H1 (cell line): Measurements from ENCODE around the gene ADRA2B. TPM values are rescaled to one million over a fixed set of nuclear protein-coding genes. Genes with fewer than 3 reads are reported as not detected.

Source experiments
- CTCF ChIA-PET: fragments of 300-600 bp; sonication (Branson Sonifier 250); formaldehyde crosslinking; loops from one replicate; lab custom pipeline; 2021; ENCODE audit not compliant: partially characterized antibody; lab: Charles Lee
- POLR2A ChIA-PET: fragments of 300-600 bp; sonication (Branson Sonifier 250); formaldehyde crosslinking; loops from one replicate; lab custom pipeline; 2021; ENCODE audit warnings: inconsistent platforms; ENCODE audit not compliant: partially characterized antibody; lab: Charles Lee
- DNase-seq, 2 experiments: peaks; one replicate each; pipeline versions ENCODE4 v3.0.0 to v3.0.0-alpha.2; 2010 to 2022; ENCODE audit warnings: low spot score in 2 of 2, low read depth in 1 of 2, mixed read lengths in 1 of 2
- FAIRE-seq: peaks from 2 replicates; lab custom pipeline; 2011; peaks lifted over from hg19 to GRCh38; lab: Jason Lieb, UNC
- H2AFZ ChIP-seq: 2 replicates; pipeline ENCODE4 v1.8.1; 2012; ENCODE audit warnings: low read length, inconsistent platforms
- H2AK5ac ChIP-seq: 2 replicates; pipeline ENCODE4 v1.6.1; 2013; ENCODE audit warnings: low read depth, low read length
- H2BK120ac ChIP-seq: replicated peaks from 2 replicates; pipeline ENCODE3; 2013; ENCODE audit warnings: low read depth, low read length, inconsistent platforms
- H2BK12ac ChIP-seq: 2 replicates; pipeline ENCODE4 v1.6.1; 2013; ENCODE audit warnings: low read depth, low read length
- H2BK15ac ChIP-seq: 2 replicates; pipeline ENCODE4 v1.6.1; 2013; ENCODE audit warnings: low read length
- H2BK20ac ChIP-seq: 2 replicates; pipeline ENCODE4 v1.6.1; 2013; ENCODE audit warnings: low read length
- H2BK5ac ChIP-seq: 2 replicates; pipeline ENCODE4 v1.6.1; 2013; ENCODE audit warnings: low read depth, low read length
- H3K14ac ChIP-seq: 2 replicates; pipeline ENCODE4 v1.6.1; 2013; ENCODE audit warnings: inconsistent platforms; ENCODE audit not compliant: insufficient read length
- H3K18ac ChIP-seq: 2 replicates; pipeline ENCODE4 v1.6.1; 2013; ENCODE audit warnings: low read length; ENCODE audit errors: extremely low read depth
- H3K23ac ChIP-seq: 2 replicates; pipeline ENCODE4 v1.6.1; 2013; ENCODE audit warnings: inconsistent platforms; ENCODE audit not compliant: insufficient read length
- H3K23me2 ChIP-seq: 2 replicates; pipeline ENCODE4 v1.6.1; 2013; ENCODE audit warnings: low read depth, low read length
- H3K27ac ChIP-seq: 2 replicates; pipeline ENCODE4 v1.6.1; 2011; ENCODE audit warnings: low read depth, low read length, inconsistent platforms
- H3K27me3 ChIP-seq, 4 experiments: replicated peaks in 1 of 4; 1 replicate in 1 of 4; 2 replicates in 3 of 4; pipeline versions ENCODE4 v1.6.1 to v1.8.1; 2011 to 2013; ENCODE audit warnings: low read length in 3 of 4, mild to moderate bottlenecking in 3 of 4, inconsistent platforms in 2 of 4, mixed read lengths in 2 of 4, moderate library complexity in 1 of 4; ENCODE audit not compliant: control insufficient read depth in 3 of 4, insufficient read depth in 3 of 4; ENCODE audit errors: extremely low read depth in 1 of 4
- H3K36me3 ChIP-seq, 4 experiments: 2 replicates each; pipeline versions ENCODE4 v1.6.1 to v1.8.1; 2011 to 2013; ENCODE audit warnings: mild to moderate bottlenecking in 4 of 4, low read length in 3 of 4, moderate library complexity in 2 of 4, control low read depth in 1 of 4, inconsistent platforms in 1 of 4; ENCODE audit not compliant: insufficient read depth in 4 of 4, control insufficient read depth in 2 of 4
- H3K4ac ChIP-seq: replicated peaks from 2 replicates; pipeline ENCODE3; 2013; ENCODE audit warnings: low read length, low read depth, mixed read lengths, inconsistent platforms; ENCODE audit not compliant: insufficient read length
- H3K4me1 ChIP-seq, 4 experiments: replicated peaks in 1 of 4; 1 replicate in 1 of 4; 2 replicates in 3 of 4; pipeline versions ENCODE4 v1.6.1 to v1.8.1; 2011 to 2013; ENCODE audit warnings: low read length in 3 of 4, inconsistent platforms in 2 of 4, mixed read lengths in 1 of 4; ENCODE audit not compliant: insufficient read depth in 4 of 4, control insufficient read depth in 3 of 4
- H3K4me2 ChIP-seq, 2 experiments: 2 replicates each; pipeline versions ENCODE4 v1.6.1 to v1.8.1; 2011 to 2013; ENCODE audit warnings: low read depth in 2 of 2, low read length in 2 of 2, control low read depth in 1 of 2, inconsistent platforms in 1 of 2, mild to moderate bottlenecking in 1 of 2; ENCODE audit not compliant: insufficient read depth in 1 of 2
- H3K4me3 ChIP-seq, 4 experiments: fragments of 200-600, 300-600 bp in 1 of 4; sonication (generic), shearing (Covaris generic), sonication (Bioruptor Twin) in 1 of 4; 2 replicates each; pipeline versions ENCODE4 v1.5.1 to v1.8.1; 2011 to 2016; ENCODE audit warnings: low read length in 4 of 4, low read depth in 3 of 4, control low read depth in 2 of 4, inconsistent platforms in 2 of 4, mild to moderate bottlenecking in 2 of 4, mixed read lengths in 1 of 4, moderate library complexity in 1 of 4; ENCODE audit not compliant: insufficient read depth in 2 of 4; ENCODE audit errors: extremely low read depth in 1 of 4
- H3K56ac ChIP-seq: replicated peaks from 2 replicates; pipeline ENCODE3; 2013; ENCODE audit warnings: low read depth, mild to moderate bottlenecking, mixed read lengths, low read length, inconsistent platforms; ENCODE audit not compliant: insufficient read length
- H3K79me1 ChIP-seq: 2 replicates; pipeline ENCODE4 v1.6.1; 2013; ENCODE audit warnings: low read depth, low read length, control low read depth
- H3K79me2 ChIP-seq, 2 experiments: 2 replicates each; pipeline versions ENCODE4 v1.6.1 to v1.8.1; 2012 to 2013; ENCODE audit warnings: low read length in 2 of 2, mild to moderate bottlenecking in 2 of 2, inconsistent platforms in 1 of 2; ENCODE audit not compliant: insufficient read depth in 2 of 2, control insufficient read depth in 1 of 2
- H3K9ac ChIP-seq, 4 experiments: replicated peaks in 1 of 4; 1 replicate in 1 of 4; 2 replicates in 3 of 4; pipeline versions ENCODE4 v1.6.1 to v1.8.1; 2011 to 2013; ENCODE audit warnings: low read depth in 3 of 4, low read length in 3 of 4, control low read depth in 2 of 4, mild to moderate bottlenecking in 2 of 4, moderate library complexity in 2 of 4, inconsistent platforms in 1 of 4; ENCODE audit errors: extremely low read depth in 1 of 4
- H3K9me3 ChIP-seq, 2 experiments: 2 replicates each; pipeline versions ENCODE4 v1.6.1 to v1.8.1; 2012 to 2013; ENCODE audit warnings: mild to moderate bottlenecking in 2 of 2, moderate library complexity in 2 of 2, control low read depth in 1 of 2, inconsistent platforms in 1 of 2, low read depth in 1 of 2, low read length in 1 of 2, mixed read lengths in 1 of 2; ENCODE audit not compliant: insufficient read depth in 2 of 2
- H4K20me1 ChIP-seq, 2 experiments: replicated peaks in 1 of 2; 2 replicates each; pipeline versions ENCODE3 to v1.8.1; 2011 to 2013; ENCODE audit warnings: inconsistent platforms in 2 of 2, low read length in 2 of 2, mild to moderate bottlenecking in 1 of 2; ENCODE audit not compliant: insufficient read depth in 2 of 2, control insufficient read depth in 1 of 2
- H4K5ac ChIP-seq: 2 replicates; pipeline ENCODE4 v1.6.1; 2013; ENCODE audit warnings: low read length, low read depth, mixed read lengths, inconsistent platforms; ENCODE audit not compliant: insufficient read length
- H4K8ac ChIP-seq: 2 replicates; pipeline ENCODE4 v1.8.0; 2013; ENCODE audit warnings: mild to moderate bottlenecking, moderate library complexity, low read length, inconsistent platforms; ENCODE audit not compliant: insufficient read depth; ENCODE audit errors: extremely low read depth
- H4K91ac ChIP-seq: replicated peaks from 2 replicates; pipeline ENCODE3; 2013; ENCODE audit warnings: low read length, mixed read lengths, inconsistent platforms; ENCODE audit not compliant: insufficient read length
- GABPA ChIP-seq: IDR thresholded peaks from 2 replicates; pipeline ENCODE4 v1.6.1; 2011; ENCODE audit warnings: mild to moderate bottlenecking, low read length, moderate library complexity, borderline replicate concordance; ENCODE audit not compliant: insufficient read depth
- JUND ChIP-seq: IDR thresholded peaks from 2 replicates; pipeline ENCODE4 v1.6.1; 2011; ENCODE audit warnings: mild to moderate bottlenecking, improper control_type of control experiment, low read length
- POLR2A ChIP-seq, 2 experiments: IDR thresholded peaks; 1 replicate in 1 of 2; 2 replicates in 1 of 2; pipeline ENCODE4 v1.6.1; 2011; ENCODE audit warnings: low read depth in 2 of 2, low read length in 2 of 2, mild to moderate bottlenecking in 2 of 2; ENCODE audit errors: control extremely low read depth in 1 of 2
- RNF2 ChIP-seq: fragments of 200-900, 300-1000 bp; sonication (generic); IDR thresholded peaks from 2 replicates; pipeline ENCODE4 v1.7.1; 2016; ENCODE audit warnings: borderline replicate concordance, low read depth, mild to moderate bottlenecking, antibody characterized with exemption, low read length; ENCODE audit not compliant: poor library complexity, severe bottlenecking; ENCODE audit errors: missing control alignments
- SRF ChIP-seq: IDR thresholded peaks from 2 replicates; pipeline ENCODE4 v1.6.1; 2011; ENCODE audit warnings: mild to moderate bottlenecking, low read depth, low read length, moderate library complexity
- TCF12 ChIP-seq: IDR thresholded peaks from 2 replicates; pipeline ENCODE4 v1.6.1; 2011; ENCODE audit warnings: low read depth, mild to moderate bottlenecking, low read length
- WGBS, 2 experiments: shearing (Covaris generic) in 1 of 2; methylation state at CpG; one replicate each; pipeline versions ENCODE4 v1.1.6 to v1.1.7; 2013 to 2015; ENCODE audit warnings: low lambda C conversion rate in 2 of 2, mixed read lengths in 2 of 2, inconsistent platforms in 1 of 2, low coverage in 1 of 2, missing lambda C conversion rate in 1 of 2; ENCODE audit not compliant: insufficient replicate concordance in 2 of 2, insufficient coverage in 1 of 2, insufficient read length in 1 of 2; ENCODE audit errors: extremely low coverage in 1 of 2, missing lambda C conversion rate in 1 of 2; 5-methylcytosine and 5-hydroxymethylcytosine counted together
- polyA plus RNA-seq, 7 experiments: library from polyadenylated mRNA; depleted of rRNA in 3 of 7; stranded (reverse) in 5 of 7; unstranded in 2 of 7; fragments of >200 nt in 5 of 7; fragments of 200-250 nt in 2 of 7; gene quantifications; 1 replicate in 5 of 7; 2 replicates in 1 of 7; 4 replicates in 1 of 7; pipeline versions ENCODE4 v1.2.1 to v1.2.3, GENCODE V29; 2011 to 2013; ENCODE audit warnings: missing spikeins in 2 of 7, mixed read lengths in 2 of 7
- total RNA-seq: library from RNA; stranded (reverse); fragmentation: NEBNext Ultra II Directional; extraction: Animal tissue kit (Norgen Biotek cat#: 25700); gene quantifications from 2 replicates; pipeline ENCODE4 v1.2.1, GENCODE V29; 2021
- TF ChIP-seq, protein P1 (sequence below): IDR thresholded peaks from 2 replicates; pipeline ENCODE4 v1.6.1; 2012; ENCODE audit warnings: inconsistent platforms

ADRA2B gene
- total and polyA plus RNA-seq, 2 of the 8 experiments (the other 6 are each of a cell fraction or from before 2014, with no cell fraction given): 5.8 to 6.5 TPM

- no peak overlapping the region for H3K27ac ChIP-seq
- no peak overlapping the region for H4K5ac ChIP-seq
- no peak overlapping the region for H3K23ac ChIP-seq
- peaks cover 0 to 5% of the 10 kb centered on the region in 2 experiments; a peak in 1 of 4 replicates for H3K9me3 ChIP-seq
- peak overlapping the region; percentile 48; the same call in 1 of the 2 replicates for H2BK15ac ChIP-seq
- no peak overlapping the region for H4K8ac ChIP-seq
- H2AFZ ChIP-seq: no peak overlapping the region
- H3K4me2 ChIP-seq: no peak overlapping the region
- FAIRE-seq: no peak
- H2BK120ac ChIP-seq: no peak overlapping the region
- H2BK20ac ChIP-seq: 0 out of 2 replicates have a peak overlapping the region, but pooled peaks have one; percentile 9
- H3K56ac ChIP-seq: no peak overlapping the region
- H2AK5ac ChIP-seq: peak overlapping the region; percentile 6
- H3K18ac ChIP-seq: peak overlapping the region; percentile 4; the same call in 1 of the 2 replicates
- no peak overlapping the region for H2BK12ac ChIP-seq
- TF ChIP-seq JUND: no peak
- TF ChIP-seq POLR2A (IDR thresholded peaks at IDR 0.05; ENCODE audit: control extremely low read depth in 1 of 2, low read depth in 2 of 2, low read length in 2 of 2): no peak
- no peak for TF ChIP-seq GABPA
- no peak for TF ChIP-seq RNF2
- TF ChIP-seq TCF12: no peak
- no peak for TF ChIP-seq SRF
- TF ChIP-seq, protein P1, sequence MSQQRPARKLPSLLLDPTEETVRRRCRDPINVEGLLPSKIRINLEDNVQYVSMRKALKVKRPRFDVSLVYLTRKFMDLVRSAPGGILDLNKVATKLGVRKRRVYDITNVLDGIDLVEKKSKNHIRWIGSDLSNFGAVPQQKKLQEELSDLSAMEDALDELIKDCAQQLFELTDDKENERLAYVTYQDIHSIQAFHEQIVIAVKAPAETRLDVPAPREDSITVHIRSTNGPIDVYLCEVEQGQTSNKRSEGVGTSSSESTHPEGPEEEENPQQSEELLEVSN: no peak
- peak overlapping the region; percentile 36 for H4K91ac ChIP-seq
- peaks cover 0 to 15% (median 11%) of the 10 kb centered on the region in 4 experiments; a peak in 5 of 7 replicates for H3K27me3 ChIP-seq
- no peaks in the 10 kb centered on the region for H3K79me2 ChIP-seq
- no peak overlapping the region for H3K4ac ChIP-seq
- WGBS, 2 experiments: 87% methylated on average over 7 of the region's 7 CpGs; no CpG with 5 or more reads in 1 of the 2 experiments
- no peaks in the 10 kb centered on the region for H3K36me3 ChIP-seq
- 0 out of 2 replicates have a peak overlapping the region, but pooled peaks have one; percentile 12 for H2BK5ac ChIP-seq
- no peaks in the 10 kb centered on the region for H3K79me1 ChIP-seq
- POLR2A ChIA-PET: interaction anchor here (1.3 kb wide), 1 partner anchor 14 kb away, joined by 3 read pairs; no protein-coding TSS in a partner anchor
- H3K4me3 ChIP-seq: no peak overlapping the region
- peaks cover 10% of the 10 kb centered on the region; the same call in 1 of the 2 replicates for H3K23me2 ChIP-seq
- no peaks in the 10 kb centered on the region for H4K20me1 ChIP-seq
- DNase-seq: no peak
- CTCF ChIA-PET: interaction anchor here (1.0 to 3.1 kb wide), 9 partner anchors 11 to 119 kb away, joined by 3 to 21 read pairs (median 3); no protein-coding TSS in a partner anchor
- H3K9ac ChIP-seq: no peak overlapping the region
- peaks cover 0 to 31% (median 22%) of the 10 kb centered on the region in 4 experiments; a peak in 6 of 7 replicates for H3K4me1 ChIP-seq
- no peak overlapping the region for H3K14ac ChIP-seq
Measured at GRCh38 chr2:96111823-96112500, 4.4 kb downstream of the ADRA2B start.
